ENCODE results near the gene ITM2C.

Gene ITM2C

GRCh38 chr2:230910546-230911177, 45.9 kb downstream of the ITM2C start:
- Histone ChIP-seq H3K14ac (ENCODE audit: low read length in 2 of 2) (no peak overlapping the region), H3K18ac (ENCODE audit: low read depth in 1 of 2, low read length in 2 of 2) (no peak overlapping the region), H3K27me3 (ENCODE audit: control insufficient read depth in 1 of 2, insufficient read depth in 1 of 2, low read length in 2 of 2) (peaks cover 10 to 26% of the 10 kb centered on the region in 2 experiments), H3K4ac (ENCODE audit: low read depth in 1 of 2, low read length in 2 of 2) (no peak overlapping the region), H3K4me2 (ENCODE audit: low read length, poor library complexity, severe bottlenecking) (no peak overlapping the region), H4K91ac (ENCODE audit: low read length) (peak overlapping the region; percentile 2), H4K8ac (ENCODE audit: low read length) (peak overlapping the region; percentile 25), H3K23ac (ENCODE audit: low read length in 2 of 2) (no peak overlapping the region), H2BK12ac (ENCODE audit: low read length in 2 of 2) (no peak overlapping the region), H2AK5ac (ENCODE audit: low read length, severe bottlenecking) (no peak overlapping the region), H2BK5ac (ENCODE audit: low read depth, low read length, poor library complexity, severe bottlenecking) (no peak overlapping the region), H3K4me1 (ENCODE audit: control insufficient read depth, insufficient read depth, low read depth, low read length) (peaks cover 15% of the 10 kb centered on the region), H2BK120ac (ENCODE audit: low read depth, low read length) (no peak overlapping the region), H3K9me3 (ENCODE audit: control insufficient read depth, low read length) (no peaks in the 10 kb centered on the region), H3K79me1 (replicated peaks; ENCODE audit: low read length, poor library complexity, severe bottlenecking) (no peaks in the 10 kb centered on the region), H3K4me3 (ENCODE audit: insufficient read depth in 1 of 2, low read depth in 1 of 2, low read length in 2 of 2) (no peak overlapping the region), H3K9ac (ENCODE audit: low read length) (no peak overlapping the region), H2AFZ (ENCODE audit: low read depth, low read length) (no peak overlapping the region), H2BK15ac (ENCODE audit: low read depth, poor library complexity, severe bottlenecking) (no peak overlapping the region), H3K36me3 (ENCODE audit: control insufficient read depth in 1 of 2, insufficient read depth in 2 of 2, low read depth in 1 of 2, low read length in 2 of 2) (no peaks in the 10 kb centered on the region), H3K27ac (ENCODE audit: low read length, poor library complexity, severe bottlenecking) (no peak overlapping the region)
- 89% methylated on average over 13 of the region's 13 CpGs for WGBS
- no peak for DNase-seq

DNA sequence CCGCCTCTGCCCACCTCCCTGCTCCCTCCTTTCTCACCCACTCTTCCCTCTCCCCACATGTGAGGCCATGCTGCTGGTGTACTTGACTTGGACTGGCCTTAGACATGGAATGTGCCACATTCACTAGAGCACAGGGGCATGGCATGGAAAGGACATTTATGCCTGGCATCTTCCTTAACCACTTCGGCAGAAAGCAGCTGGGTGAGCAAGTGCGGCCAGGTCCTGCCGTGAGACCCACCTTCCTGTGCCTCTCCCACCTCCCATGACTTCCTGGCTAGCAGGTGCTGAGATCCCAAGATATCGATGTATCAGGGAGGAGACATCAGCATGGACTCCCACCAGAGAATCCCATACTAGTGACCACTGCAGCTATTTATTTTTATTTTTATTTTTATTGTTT, 47.3 kb downstream of the ITM2C start:
- Histone ChIP-seq H3K4me3 (ENCODE audit: insufficient read depth in 1 of 2, low read depth in 1 of 2, low read length in 2 of 2) (peak overlapping the region in 1 of 2 experiments; percentile 6), H3K23ac (ENCODE audit: low read length in 2 of 2) (no peak overlapping the region), H3K14ac (ENCODE audit: low read length in 2 of 2) (peak overlapping the region in 1 of 2 experiments; percentile 1), H3K4me1 (ENCODE audit: control insufficient read depth, insufficient read depth, low read depth, low read length) (peaks cover 14% of the 10 kb centered on the region), H2BK12ac (ENCODE audit: low read length in 2 of 2) (no peak overlapping the region), H2BK120ac (ENCODE audit: low read depth, low read length) (no peak overlapping the region), H3K27ac (ENCODE audit: low read length, poor library complexity, severe bottlenecking) (no peak overlapping the region), H3K4me2 (ENCODE audit: low read length, poor library complexity, severe bottlenecking) (no peak overlapping the region), H3K9ac (ENCODE audit: low read length) (no peak overlapping the region), H3K79me1 (replicated peaks; ENCODE audit: low read length, poor library complexity, severe bottlenecking) (no peaks in the 10 kb centered on the region), H3K27me3 (ENCODE audit: control insufficient read depth in 1 of 2, insufficient read depth in 1 of 2, low read length in 2 of 2) (peaks cover 10 to 33% of the 10 kb centered on the region in 2 experiments), H4K8ac (ENCODE audit: low read length) (no peak overlapping the region), H3K18ac (ENCODE audit: low read depth in 1 of 2, low read length in 2 of 2) (no peak overlapping the region), H4K91ac (ENCODE audit: low read length) (no peak overlapping the region), H3K36me3 (ENCODE audit: control insufficient read depth in 1 of 2, insufficient read depth in 2 of 2, low read depth in 1 of 2, low read length in 2 of 2) (no peaks in the 10 kb centered on the region), H3K9me3 (ENCODE audit: control insufficient read depth, low read length) (no peaks in the 10 kb centered on the region), H3K4ac (ENCODE audit: low read depth in 1 of 2, low read length in 2 of 2) (no peak overlapping the region), H2AK5ac (ENCODE audit: low read length, severe bottlenecking) (no peak overlapping the region), H2BK15ac (ENCODE audit: low read depth, poor library complexity, severe bottlenecking) (no peak overlapping the region), H2BK5ac (ENCODE audit: low read depth, low read length, poor library complexity, severe bottlenecking) (no peak overlapping the region), H2AFZ (ENCODE audit: low read depth, low read length) (no peak overlapping the region)
- 82% methylated on average over 5 of the region's 5 CpGs for WGBS
- DNase-seq: no peak

DNA sequence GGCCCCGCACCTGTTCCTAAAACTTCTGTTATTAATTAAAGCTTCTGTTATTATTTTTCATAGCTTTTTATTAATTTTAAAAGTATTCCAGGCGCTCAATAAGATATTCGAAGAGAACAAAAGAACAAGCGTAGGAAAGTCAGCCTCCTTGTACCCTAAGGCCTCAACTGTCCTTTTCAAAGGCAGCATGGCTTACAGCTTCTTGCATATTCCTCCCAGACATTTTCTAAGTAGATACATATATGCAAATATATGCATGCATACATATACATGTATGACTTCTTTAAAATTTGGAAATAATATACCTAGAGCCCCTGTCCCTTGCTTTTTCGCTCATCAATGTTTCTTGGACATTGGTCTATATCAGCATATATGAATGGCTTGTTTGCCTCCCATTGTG, 48.0 kb downstream of the ITM2C start:
- DNase-seq: no peak
- H3K79me1 ChIP-seq (replicated peaks; ENCODE audit: low read length, poor library complexity, severe bottlenecking): no peaks in the 10 kb centered on the region
- H3K23ac ChIP-seq (ENCODE audit: low read length in 2 of 2): no peak overlapping the region
- H4K91ac ChIP-seq (ENCODE audit: low read length): no peak overlapping the region
- no peak overlapping the region for H2BK120ac ChIP-seq (ENCODE audit: low read depth, low read length)
- H3K4me2 ChIP-seq (ENCODE audit: low read length, poor library complexity, severe bottlenecking): no peak overlapping the region
- no peak overlapping the region for H3K4me3 ChIP-seq (ENCODE audit: insufficient read depth in 1 of 2, low read depth in 1 of 2, low read length in 2 of 2)
- no peak overlapping the region for H4K8ac ChIP-seq (ENCODE audit: low read length)
- H3K27me3 ChIP-seq (ENCODE audit: control insufficient read depth in 1 of 2, insufficient read depth in 1 of 2, low read length in 2 of 2): peaks cover 10 to 33% of the 10 kb centered on the region in 2 experiments
- H2AK5ac ChIP-seq (ENCODE audit: low read length, severe bottlenecking): no peak overlapping the region
- H3K4me1 ChIP-seq (ENCODE audit: control insufficient read depth, insufficient read depth, low read depth, low read length): peaks cover 14% of the 10 kb centered on the region
- no peak overlapping the region for H3K14ac ChIP-seq (ENCODE audit: low read length in 2 of 2)
- H3K18ac ChIP-seq (ENCODE audit: low read depth in 1 of 2, low read length in 2 of 2): no peak overlapping the region
- H3K4ac ChIP-seq (ENCODE audit: low read depth in 1 of 2, low read length in 2 of 2): no peak overlapping the region
- no peak overlapping the region for H3K9ac ChIP-seq (ENCODE audit: low read length)
- no peaks in the 10 kb centered on the region for H3K36me3 ChIP-seq (ENCODE audit: control insufficient read depth in 1 of 2, insufficient read depth in 2 of 2, low read depth in 1 of 2, low read length in 2 of 2)
- no peak overlapping the region for H2BK12ac ChIP-seq (ENCODE audit: low read length in 2 of 2)
- no peak overlapping the region for H2BK5ac ChIP-seq (ENCODE audit: low read depth, low read length, poor library complexity, severe bottlenecking)
- H3K9me3 ChIP-seq (ENCODE audit: control insufficient read depth, low read length): no peaks in the 10 kb centered on the region
- H2AFZ ChIP-seq (ENCODE audit: low read depth, low read length): no peak overlapping the region
- no peak overlapping the region for H2BK15ac ChIP-seq (ENCODE audit: low read depth, poor library complexity, severe bottlenecking)
- H3K27ac ChIP-seq (ENCODE audit: low read length, poor library complexity, severe bottlenecking): no peak overlapping the region
- 76% methylated on average over 4 of the region's 5 CpGs for WGBS

- H2AK5ac ChIP-seq (ENCODE audit: low read length, severe bottlenecking): no peak overlapping the region
- 92% methylated on average over 4 of the region's 5 CpGs for WGBS
These were observed 48.8 kb downstream of the ITM2C start for GRCh38 chr2:230913406-230914143.

More at GRCh38 chr2:230913406-230914143, 48.8 kb downstream of the ITM2C start:
- peaks cover 8% of the 10 kb centered on the region for H3K4me1 ChIP-seq (ENCODE audit: control insufficient read depth, insufficient read depth, low read depth, low read length)
- no peak overlapping the region for H4K91ac ChIP-seq (ENCODE audit: low read length)
- H3K79me1 ChIP-seq (replicated peaks; ENCODE audit: low read length, poor library complexity, severe bottlenecking): no peaks in the 10 kb centered on the region
- no peaks in the 10 kb centered on the region for H3K9me3 ChIP-seq (ENCODE audit: control insufficient read depth, low read length)
- H4K8ac ChIP-seq (ENCODE audit: low read length): no peak overlapping the region
- no peak overlapping the region for H3K18ac ChIP-seq (ENCODE audit: low read depth in 1 of 2, low read length in 2 of 2)
- H3K4me2 ChIP-seq (ENCODE audit: low read length, poor library complexity, severe bottlenecking): no peak overlapping the region
- no peak overlapping the region for H2AFZ ChIP-seq (ENCODE audit: low read depth, low read length)
- no peak overlapping the region for H3K14ac ChIP-seq (ENCODE audit: low read length in 2 of 2)
- H3K4ac ChIP-seq (ENCODE audit: low read depth in 1 of 2, low read length in 2 of 2): no peak overlapping the region
- H3K27me3 ChIP-seq (ENCODE audit: control insufficient read depth in 1 of 2, insufficient read depth in 1 of 2, low read length in 2 of 2): peaks cover 10 to 38% of the 10 kb centered on the region in 2 experiments
- H2BK15ac ChIP-seq (ENCODE audit: low read depth, poor library complexity, severe bottlenecking): no peak overlapping the region
- H3K9ac ChIP-seq (ENCODE audit: low read length): no peak overlapping the region
- no peak overlapping the region for H3K27ac ChIP-seq (ENCODE audit: low read length, poor library complexity, severe bottlenecking)
- H2BK5ac ChIP-seq (ENCODE audit: low read depth, low read length, poor library complexity, severe bottlenecking): no peak overlapping the region
- no peak overlapping the region for H3K4me3 ChIP-seq (ENCODE audit: insufficient read depth in 1 of 2, low read depth in 1 of 2, low read length in 2 of 2)
- no peaks in the 10 kb centered on the region for H3K36me3 ChIP-seq (ENCODE audit: control insufficient read depth in 1 of 2, insufficient read depth in 2 of 2, low read depth in 1 of 2, low read length in 2 of 2)
- H2BK12ac ChIP-seq (ENCODE audit: low read length in 2 of 2): no peak overlapping the region
- no peak overlapping the region for H2BK120ac ChIP-seq (ENCODE audit: low read depth, low read length)
- H3K23ac ChIP-seq (ENCODE audit: low read length in 2 of 2): no peak overlapping the region
- DNase-seq: no peak

Measured in mesenchymal stem cell (in vitro differentiated cells and primary cell).